ENCODE data around the gene RAB22A.
A peak's percentile ranks its signal among the peaks of the same experiment; 100 is the strongest.

RAB22A gene

DNA sequence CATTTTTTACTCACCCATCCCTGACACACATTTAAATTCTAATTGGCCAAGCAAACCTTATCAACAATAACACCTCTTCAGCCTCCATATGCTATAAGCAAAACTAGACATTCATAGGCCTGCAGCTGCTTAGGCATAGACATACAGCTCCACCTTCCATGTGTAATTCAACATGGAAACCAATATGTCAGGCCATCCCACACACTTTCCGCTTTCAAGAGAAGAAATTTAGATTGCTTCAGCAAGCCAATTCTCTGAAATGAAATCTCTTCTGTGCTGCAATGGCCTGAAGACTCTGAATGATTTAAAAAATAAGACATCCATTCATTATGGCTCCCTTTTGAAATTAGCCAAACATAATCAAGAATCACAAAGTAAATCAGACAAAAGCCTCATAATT, 4.5 kb upstream of the RAB22A start:
- DNase-seq = no peak

DNA sequence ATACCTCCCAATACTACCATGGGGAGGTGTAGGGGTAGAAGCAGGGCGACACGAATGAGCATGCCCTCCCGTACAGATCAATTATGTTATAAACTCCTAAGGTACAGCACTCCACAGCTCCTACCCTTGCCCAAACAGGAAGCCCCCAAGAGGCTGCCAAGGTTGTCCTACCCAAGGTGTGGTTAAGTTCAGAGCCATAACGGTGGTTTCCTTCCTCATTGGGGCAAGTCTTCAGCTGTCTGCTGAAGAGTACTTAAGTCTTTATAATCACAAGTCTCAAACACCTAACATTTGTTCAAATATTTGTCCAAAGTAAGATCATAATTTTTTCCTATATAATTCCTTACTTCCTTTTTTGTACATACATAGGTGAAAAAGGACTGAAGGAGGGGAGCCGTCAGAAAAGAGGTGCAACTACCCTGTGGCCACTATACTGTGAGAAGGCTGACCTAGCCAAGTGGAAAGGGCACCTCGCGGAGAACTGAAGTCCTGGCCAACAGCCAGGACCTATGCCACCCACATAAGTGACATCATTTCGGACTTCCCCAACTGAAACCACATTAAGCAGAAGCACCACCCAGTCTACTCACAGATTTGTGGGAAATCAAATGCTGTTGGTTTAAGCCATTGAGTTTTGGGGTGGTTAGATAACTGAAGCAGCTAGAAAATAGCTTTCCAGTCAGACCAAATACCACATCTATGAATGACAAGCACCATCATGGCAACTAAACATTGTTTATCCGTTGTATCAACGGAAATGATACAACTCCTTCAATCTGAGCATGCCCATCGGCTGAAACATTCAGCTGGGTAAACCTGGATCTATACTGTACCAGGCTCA, 2.9 kb upstream of the RAB22A start:
- peak; percentile 61 for DNase-seq

DNA sequence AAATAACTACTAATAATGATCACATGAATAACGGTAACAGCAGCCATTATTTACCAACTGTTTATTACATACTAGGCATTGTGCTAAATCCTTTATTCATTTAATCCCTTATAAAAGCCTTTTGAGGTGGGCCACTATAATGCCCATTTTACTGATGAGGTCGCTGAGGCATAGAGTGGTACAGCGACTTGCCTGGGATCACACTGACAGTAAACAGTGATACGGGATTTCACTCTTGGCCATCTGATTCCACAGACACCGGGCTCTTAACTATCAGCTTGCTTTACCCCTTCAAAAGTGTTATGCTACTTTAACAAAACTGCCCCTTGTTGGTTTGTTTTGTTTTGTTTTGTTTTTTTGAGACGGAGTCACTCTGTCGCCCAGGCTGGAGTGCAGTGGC, 2.2 kb upstream of the RAB22A start:
- no peak for DNase-seq

DNA sequence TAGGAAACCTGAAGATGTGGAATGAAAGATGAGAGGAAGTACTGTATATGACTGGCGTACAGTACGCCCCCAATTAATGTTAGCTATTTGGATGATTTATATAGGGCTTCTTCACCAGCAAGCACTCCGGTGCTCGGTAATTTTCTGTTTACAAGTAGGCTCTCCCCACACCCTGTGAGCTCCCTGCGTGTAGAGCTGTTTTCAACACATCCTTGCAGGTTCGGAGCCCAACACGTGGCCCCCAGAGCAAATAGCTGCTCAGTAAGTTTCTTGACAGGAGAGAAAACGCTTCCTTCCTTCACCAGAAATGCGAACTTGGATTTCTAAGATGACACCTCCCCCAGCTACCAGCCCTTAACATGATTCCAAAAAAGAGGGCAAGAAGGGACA, 1.2 kb upstream of the RAB22A start:
- DNase-seq = no peak

DNA sequence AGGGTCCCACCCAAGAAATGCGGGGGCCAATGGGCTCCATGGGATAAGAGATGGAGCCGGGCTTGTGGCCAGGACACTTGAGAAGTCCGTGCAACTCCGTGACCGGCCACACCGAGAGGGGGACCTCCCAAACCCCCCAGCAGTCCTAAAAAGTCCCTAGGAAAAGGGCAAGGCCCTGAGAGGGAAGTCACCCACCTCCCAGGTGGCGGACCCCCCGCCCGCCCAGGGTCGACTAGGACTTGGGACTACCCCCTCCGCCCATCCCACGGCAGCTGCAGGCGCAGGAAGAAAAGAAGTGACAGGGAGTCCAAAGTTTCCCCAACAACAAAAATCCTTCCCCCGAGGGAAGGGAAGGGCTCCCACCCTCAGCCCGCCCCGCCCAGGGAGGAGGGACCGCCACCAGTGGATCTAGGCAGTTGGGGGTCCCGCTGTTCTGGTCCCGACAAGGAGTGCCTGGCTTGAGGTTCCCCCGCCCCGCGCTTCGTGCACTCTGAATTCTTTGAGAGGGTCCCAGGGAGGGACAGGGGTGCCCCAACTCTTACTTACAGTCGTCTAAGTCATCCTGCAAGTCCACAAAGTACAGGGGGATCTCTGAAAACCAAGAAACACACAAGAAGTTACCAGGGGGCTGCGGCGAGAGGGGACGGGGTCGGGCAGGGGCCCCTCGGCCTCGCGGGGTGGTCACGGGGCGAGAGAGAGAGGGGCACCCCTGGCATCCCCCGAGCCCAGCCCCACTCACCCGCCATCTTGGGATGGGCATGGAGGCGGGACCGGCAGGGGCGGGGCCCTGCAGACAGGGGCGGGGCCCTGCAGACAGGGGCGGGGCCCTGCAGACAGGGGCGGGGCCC, 611 bp upstream of the RAB22A start:
- DNase-seq = peak; percentile 58

DNA sequence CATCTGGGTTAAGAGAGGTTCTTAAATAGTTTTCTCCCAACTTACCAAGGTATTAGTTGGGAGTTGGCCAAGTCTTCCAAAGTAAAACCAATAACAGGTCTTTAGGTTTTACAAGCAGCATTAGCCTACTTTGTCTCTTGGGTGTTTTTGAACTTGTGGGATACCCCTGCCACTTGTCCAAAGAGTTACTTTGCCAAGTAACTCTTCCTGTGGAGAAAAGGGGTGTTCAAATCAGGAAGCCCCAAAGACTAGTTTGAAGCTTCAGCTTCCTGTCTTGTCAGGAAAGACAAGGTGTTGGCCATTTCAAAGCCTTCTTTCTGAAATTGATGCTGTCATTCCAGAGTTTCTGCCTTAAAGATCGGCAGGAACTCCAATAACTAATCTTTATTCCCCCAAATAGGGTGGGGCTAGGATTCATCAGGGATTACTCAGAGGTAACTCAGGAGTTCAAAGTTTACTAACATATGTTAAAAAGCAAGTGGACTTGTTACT, 822 bp downstream of the RAB22A start:
- no peak for DNase-seq

DNA sequence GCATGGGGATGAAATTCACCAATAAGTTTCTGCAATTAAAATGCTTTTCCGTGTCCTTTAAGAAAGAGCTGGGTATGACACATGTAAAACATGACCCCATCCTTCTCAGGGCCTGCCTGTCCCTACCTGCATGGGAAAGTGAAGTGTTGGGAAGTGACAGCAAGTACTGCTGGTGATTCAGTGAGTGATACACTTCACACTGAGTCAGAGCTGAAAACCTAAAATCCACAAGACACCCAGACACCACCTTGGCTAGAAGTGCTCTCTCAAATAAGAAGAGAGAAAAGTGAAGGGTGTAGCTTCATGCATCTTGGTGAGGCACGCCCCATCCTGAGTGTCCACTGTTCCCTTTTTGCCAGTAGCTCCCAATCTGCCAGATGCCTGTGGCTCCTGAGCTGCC, 3.3 kb downstream of the RAB22A start:
- DNase-seq = no peak

DNA sequence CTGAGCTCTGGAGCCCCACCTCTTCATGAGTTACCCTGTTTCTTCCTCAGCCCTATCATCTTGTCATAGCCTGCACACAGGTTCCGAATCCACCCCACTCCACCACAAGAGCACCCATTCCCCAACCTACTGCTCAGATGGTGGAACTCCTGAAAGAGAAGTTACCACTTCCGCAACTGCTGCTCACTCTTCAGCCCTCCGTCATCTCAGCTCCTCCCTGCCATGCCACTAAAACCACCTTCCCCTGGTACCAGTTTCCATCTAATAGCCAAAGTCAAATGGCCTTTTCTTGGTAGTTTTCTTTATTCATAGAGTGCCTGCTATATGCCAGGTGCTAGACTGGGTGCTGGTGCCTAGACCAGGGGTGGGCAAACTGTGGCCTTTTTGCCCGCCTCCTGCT, 3.9 kb downstream of the RAB22A start:
- no peak for DNase-seq

DNA sequence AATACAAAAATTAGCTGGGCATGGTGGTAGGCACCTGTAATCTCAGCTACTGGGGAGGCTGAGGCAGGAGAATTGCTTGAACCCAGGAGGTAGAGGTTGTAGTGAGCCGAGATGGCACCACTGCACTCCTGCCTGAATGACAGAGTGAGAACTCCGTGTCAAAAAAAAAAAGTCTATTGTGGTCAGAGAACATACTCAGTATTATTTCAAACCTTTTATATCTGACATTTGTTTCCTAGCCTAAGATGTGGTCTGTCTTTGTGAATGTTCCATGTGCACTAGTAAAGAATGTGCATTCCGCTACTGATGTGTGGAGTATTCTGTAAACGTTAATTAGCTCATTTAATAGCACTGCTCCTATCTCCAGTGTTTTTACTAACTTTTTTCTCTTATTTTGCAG, 11.7 kb downstream of the RAB22A start:
- DNase-seq = no peak

DNA sequence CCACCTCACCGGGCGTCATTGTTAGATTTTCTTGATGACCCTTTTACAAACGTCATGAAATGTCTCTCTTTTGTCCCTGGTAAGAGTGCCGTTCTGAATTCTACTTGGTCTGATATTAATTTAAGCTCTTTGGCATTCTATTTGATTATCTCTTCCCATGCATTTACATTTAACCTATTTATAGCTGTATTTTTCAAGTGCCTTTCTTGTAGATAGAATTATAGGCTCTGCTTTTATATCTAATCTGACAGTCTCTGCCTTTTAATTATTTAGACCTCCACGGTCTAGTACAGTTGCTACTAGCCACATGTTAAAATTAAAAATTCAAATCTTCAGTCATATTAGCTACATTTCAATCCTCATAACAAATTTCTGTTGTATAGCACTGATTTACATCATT, 12.6 kb downstream of the RAB22A start:
- DNase-seq = no peak

DNA sequence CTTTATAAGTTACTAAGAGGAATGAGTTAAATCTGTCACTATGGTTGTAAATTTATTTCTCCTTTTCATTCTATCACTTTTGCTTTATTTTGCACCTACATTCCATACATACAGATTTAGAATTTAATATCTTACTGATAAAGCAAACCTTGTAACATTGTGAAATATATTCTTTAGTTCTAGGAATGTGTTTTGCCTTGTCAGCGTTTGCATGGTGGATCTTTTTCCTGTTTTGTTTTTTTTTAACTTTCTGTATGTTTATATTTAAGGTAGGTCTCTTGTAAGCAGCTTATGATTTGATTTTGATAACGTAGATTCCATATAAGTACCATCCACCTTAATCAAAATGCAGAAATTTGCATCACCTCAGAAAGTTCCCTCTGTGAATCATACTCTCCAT, 16.4 kb downstream of the RAB22A start:
- DNase-seq = no peak

DNA sequence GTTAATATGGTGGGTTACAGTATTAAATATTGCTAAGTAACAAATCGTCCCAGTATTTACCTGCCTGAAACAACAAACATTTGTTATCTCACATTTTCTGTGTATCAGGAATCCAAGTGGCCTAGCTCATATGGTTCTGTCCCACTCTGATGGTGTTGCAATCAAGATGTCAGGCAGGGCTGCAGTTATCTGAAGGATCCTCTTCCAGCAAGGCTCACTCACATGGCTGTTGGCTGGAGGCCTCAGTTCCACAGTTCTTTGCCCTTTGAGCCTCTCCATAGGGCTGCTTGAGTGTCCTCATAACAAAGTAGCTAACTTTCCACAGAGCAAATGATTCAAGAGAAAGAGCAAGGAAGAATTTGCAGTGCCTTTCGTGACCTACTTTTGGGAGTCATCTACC, 17.7 kb downstream of the RAB22A start:
- no peak for DNase-seq

DNA sequence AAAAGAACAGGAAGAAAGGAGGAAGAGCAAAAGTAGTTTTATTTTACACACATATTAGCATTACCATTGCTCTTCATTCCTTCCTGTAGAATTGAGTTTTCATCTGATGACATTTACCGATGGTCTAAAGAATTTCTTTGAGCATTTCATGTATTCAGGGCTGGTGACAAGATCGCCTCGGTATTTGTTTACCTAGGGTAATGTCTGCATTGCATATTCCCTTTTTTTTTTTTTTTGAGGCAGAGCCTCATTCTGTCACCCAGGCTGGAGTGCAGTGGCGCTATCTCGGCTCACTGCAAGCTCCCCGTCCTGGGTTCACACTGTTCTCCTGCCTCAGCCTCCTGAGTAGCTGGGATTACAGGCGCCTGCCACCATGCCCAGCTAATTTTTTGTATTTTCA, 19.3 kb downstream of the RAB22A start:
- DNase-seq = no peak

DNA sequence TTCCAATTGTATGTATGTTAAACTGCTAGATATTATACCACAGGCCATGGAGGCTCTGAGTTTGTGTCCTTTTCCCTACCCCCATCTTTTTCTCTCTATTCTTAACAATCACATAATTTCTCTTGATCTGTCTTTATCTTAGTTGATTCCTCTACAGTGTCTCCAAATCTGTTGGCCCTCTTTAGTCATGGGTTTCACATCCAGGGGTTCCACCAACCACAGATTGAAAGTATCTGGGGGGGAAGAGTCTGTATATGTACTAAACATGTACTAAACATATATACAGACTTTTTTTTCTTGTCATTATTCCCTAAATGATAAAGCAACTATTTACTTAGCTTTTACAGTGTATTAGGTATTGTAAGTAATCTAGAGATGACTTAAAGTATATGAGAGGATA, 20.2 kb downstream of the RAB22A start:
- no peak for DNase-seq

DNA sequence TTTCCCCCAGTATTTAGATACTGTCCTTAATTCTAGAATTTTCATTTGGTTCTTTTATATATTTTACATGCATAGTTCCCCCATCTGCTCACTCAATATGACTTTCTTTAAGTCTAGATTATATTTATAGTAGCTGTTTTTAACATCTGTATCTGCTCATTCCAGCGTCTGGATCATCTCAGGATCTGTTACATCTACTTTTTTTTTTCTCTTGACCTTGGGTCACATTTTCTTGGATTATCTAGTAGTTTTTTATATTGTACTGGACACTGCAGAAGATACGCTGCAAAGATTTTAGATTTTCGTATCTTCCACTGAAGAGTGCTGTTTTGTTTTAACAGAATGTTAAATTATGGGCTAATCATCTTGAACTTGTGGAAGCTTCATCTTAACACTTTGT, 20.7 kb downstream of the RAB22A start:
- DNase-seq = no peak

DNA sequence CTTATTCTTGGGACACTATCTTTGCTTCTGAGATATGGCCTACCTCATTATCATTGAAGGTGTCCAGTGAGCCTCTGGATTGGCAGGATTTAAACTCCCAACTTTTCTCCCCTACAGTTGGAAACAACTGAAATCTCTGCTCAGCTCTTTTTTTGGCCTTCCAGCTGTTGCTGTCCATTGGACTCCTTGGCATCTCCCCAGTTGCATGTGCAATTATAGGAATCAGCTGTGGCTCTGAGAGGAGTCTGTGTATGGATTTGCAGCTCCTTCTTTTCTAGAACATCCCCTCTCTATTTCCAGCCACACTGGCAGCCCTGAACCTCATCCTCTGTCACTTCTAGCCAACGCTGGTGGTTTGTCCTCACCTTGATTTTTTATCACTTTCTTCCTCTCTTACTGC, 21.2 kb downstream of the RAB22A start:
- no peak for DNase-seq

DNA sequence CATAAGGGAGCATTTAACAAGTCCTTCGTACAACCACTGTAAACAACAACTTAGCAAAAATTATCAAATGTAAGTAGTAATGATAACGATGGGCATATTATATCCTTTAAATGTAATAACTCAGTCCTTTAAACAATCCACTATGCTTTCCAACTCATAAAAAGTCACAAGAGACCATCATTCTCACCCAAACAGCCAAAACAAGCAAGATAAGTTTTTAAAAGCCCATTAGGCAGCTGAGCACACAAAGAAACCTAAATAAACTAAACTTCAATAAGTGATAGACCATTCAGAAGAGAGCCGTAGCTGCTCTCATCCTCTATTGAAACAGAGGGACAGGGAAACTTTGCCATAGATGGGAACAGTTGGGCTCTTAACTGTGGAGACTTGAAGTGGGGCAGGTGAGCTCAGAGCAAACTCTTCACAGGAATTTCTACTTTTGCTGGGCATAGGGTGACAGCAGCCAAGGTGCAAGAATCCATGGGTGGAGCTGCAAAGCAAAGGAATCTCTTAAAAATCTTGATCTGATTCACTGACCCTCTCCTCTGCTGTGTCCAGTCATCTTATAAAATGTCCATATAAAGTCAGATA, 22.5 kb downstream of the RAB22A start:
- DNase-seq = no peak

DNA sequence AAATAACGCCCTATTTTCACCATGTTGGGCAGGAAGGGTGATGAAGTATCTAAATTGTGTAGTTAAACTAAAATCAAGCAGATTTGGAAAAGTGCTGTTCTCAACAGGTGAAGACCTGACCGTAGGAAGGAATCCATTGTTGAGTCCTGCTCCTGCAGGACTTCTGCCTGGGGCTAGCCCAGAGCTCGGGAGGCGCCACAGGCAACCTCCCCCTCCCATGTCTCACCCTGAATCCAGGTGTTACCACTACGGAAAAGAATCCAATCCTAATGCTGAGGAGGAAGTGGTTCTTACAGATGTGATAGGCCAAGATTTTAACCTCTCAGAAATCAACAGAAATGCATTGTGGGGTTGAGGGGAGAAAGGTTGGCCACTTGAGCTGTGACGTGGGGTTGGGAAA, 30.2 kb downstream of the RAB22A start:
- DNase-seq = no peak

DNA sequence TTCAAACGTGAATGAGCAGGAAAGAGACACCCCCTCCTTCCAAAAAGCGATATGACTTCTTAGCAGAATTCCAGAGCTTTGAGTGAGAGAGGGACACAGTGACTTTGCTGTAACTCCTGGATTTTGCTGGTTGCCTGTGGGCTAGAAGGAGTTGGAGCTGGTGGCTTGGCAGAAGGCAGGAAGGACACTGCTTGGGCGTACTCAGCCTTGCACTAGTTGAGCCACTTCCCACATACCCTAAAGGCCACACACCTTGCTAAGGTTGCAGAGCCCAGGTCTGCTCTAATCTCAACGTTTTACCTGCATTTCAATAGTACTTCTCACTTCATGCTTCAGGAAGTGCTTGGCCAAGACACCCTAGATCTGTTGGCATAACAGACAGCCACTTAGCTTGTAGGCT, 30.6 kb downstream of the RAB22A start:
- DNase-seq = no peak

DNA sequence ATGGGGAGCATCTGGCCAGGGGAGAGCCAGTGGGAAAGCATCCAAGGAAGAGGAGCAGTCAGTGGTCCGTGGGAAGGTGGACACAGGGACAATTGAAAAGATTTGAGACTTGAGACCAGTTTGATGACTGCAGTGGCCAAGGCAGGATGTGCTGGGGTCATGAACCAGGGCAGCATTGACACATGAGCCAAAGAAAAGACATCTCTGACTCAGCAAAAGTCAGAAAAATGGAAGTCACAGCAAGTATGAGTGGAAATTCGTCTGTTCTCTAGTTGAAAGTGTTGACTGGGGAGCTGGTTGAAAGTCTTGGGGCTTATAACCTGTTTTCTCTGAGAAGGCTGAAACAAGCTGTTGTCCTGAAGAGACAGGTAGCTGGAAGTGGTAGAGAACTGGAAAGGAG, 31.3 kb downstream of the RAB22A start:
- no peak for DNase-seq

DNA sequence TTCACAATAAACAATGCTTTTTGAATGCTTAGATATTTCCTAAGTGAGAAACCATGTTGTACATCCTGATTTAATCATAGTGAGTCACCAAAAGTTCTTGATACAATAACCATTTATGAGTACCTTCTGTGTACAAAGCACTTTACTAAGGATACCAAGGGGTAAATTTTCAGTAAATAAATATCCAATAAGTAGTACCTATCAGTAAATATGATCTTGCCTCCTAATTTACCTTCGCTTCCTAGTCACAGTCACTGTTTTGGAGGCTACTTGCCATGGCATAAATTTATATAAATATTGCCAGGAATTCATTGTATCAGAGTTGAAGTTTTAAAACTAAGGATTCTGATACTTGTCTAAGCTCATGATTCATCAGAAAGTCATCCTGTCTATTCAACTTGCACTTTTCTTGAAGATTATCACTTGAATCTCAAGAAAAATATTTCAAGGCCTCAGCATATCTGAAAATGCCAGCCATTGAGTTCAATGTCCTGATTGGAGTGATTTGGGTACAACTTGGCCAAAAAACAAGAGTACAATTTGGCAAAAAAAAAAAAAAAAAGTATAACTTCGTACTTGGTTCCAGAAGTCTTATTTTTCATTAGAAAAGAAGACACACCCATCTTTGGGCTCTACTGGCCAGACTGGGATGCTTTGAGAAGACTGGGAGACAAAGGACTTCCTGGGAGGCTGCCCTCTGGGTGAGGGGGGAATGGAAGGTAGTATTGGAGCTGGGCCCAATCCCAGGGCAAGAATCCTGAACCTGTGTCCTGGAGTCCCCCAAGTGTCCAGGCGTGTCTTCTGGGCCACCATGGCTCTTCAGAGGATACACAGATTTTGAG, 32.8 kb downstream of the RAB22A start:
- DNase-seq = no peak

DNA sequence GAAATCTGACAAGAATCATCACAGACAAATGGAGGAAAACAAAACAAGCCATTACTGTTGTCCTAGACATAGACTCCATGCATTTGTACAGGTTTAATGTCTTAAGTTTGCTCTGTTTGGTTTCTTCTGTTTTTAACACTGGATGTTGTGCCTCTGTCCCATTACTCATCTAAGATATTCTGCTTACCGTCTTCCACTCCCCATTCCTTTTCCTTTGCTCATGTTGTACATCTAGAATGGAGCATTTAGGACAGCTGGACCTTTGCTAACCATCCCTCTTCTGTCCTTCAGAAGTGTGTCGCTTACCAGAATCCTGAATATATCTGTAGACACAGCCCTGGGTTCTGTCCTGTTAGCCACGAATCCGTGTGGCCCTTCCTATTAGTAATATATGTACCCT, 35.2 kb downstream of the RAB22A start:
- DNase-seq = no peak

DNA sequence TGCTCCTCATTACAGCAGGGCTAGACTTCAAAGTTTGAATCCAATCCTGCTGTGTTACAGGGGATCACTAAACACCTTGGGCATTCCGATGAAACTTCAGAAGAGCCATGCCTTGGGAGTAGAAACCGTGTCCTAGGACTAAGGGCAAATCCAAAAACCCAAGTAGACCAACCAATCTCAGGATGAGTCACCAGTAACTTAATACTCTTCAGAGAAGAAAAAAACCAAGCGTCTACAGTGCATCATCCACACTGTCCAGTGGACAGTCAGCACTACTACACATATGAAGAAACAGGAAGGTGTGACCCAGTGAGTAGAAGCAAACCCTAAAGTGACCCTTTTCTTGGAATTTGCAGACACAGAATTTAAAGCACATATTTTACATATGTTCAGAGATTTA, 40.1 kb downstream of the RAB22A start:
- no peak for DNase-seq

All from T-helper 9 cell (primary cell).